Fibroblast of mammary gland (primary cell): ENCODE results near the gene E2F7.
"Not testable (repeated sequence)": the region's sequence is repeated elsewhere in the genome, so short reads cannot be mapped to it uniquely, and the experiment has no call there.

ENCODE experiments used
- DNase-seq: peaks from one replicate; pipeline ENCODE4 v3.0.0-alpha.2; 2010; ENCODE audit warnings: low read depth
- H3K4me3 ChIP-seq: 2 replicates; pipeline ENCODE4 v1.5.1; 2011; ENCODE audit warnings: low read depth, mild to moderate bottlenecking, low read length, moderate library complexity; ENCODE audit not compliant: control insufficient read depth
- TF ChIP-seq, protein P1 (sequence below): conservative IDR thresholded peaks from 2 replicates; pipeline ENCODE4 v1.5.1; 2011; ENCODE audit warnings: low read depth, low read length, inconsistent platforms; ENCODE audit not compliant: control insufficient read depth, insufficient read depth

Gene E2F7

GRCh38 chr12:77102691-77103090 is 37.3 kb upstream of the E2F7 start:
- TF ChIP-seq, protein P1, sequence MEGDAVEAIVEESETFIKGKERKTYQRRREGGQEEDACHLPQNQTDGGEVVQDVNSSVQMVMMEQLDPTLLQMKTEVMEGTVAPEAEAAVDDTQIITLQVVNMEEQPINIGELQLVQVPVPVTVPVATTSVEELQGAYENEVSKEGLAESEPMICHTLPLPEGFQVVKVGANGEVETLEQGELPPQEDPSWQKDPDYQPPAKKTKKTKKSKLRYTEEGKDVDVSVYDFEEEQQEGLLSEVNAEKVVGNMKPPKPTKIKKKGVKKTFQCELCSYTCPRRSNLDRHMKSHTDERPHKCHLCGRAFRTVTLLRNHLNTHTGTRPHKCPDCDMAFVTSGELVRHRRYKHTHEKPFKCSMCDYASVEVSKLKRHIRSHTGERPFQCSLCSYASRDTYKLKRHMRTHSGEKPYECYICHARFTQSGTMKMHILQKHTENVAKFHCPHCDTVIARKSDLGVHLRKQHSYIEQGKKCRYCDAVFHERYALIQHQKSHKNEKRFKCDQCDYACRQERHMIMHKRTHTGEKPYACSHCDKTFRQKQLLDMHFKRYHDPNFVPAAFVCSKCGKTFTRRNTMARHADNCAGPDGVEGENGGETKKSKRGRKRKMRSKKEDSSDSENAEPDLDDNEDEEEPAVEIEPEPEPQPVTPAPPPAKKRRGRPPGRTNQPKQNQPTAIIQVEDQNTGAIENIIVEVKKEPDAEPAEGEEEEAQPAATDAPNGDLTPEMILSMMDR = no peak
- no peak overlapping the region for H3K4me3 ChIP-seq
- peak; percentile 59 for DNase-seq

GRCh38 chr12:77102123-77102522 is 36.8 kb upstream of the E2F7 start:
- TF ChIP-seq, protein P1 = no peak
- H3K4me3 ChIP-seq = no peak overlapping the region
- peak; percentile 63 for DNase-seq

GRCh38 chr12:77099799-77100198 is 34.4 kb upstream of the E2F7 start:
- H3K4me3 ChIP-seq = no peak overlapping the region
- TF ChIP-seq, protein P1 = no peak
- no peak for DNase-seq

GRCh38 chr12:77097846-77098245 is 32.5 kb upstream of the E2F7 start:
- TF ChIP-seq, protein P1 = no peak
- no peak for DNase-seq
- no peak overlapping the region for H3K4me3 ChIP-seq

GRCh38 chr12:77092227-77092626 is 26.9 kb upstream of the E2F7 start:
- not testable (repeated sequence) for H3K4me3 ChIP-seq, DNase-seq

GRCh38 chr12:77089686-77090220 is 24.4 kb upstream of the E2F7 start:
- no peak overlapping the region for H3K4me3 ChIP-seq
- no peak for DNase-seq
- TF ChIP-seq, protein P1 = no peak

- TF ChIP-seq, protein P1 = no peak
- H3K4me3 ChIP-seq = no peak overlapping the region
- peak; percentile 93 for DNase-seq
These were observed 22.1 kb upstream of the E2F7 start for GRCh38 chr12:77087427-77087826.
